ENCODE data around the gene PPM1E.
"Not testable (repeated sequence)": the region's sequence is repeated elsewhere in the genome, so short reads cannot be mapped to it uniquely, and the experiment has no call there.

The PPM1E gene

GRCh38 chr17:58756246-58757161 is 850 bp downstream of the PPM1E start:
- peak; percentile 33 for ATAC-seq (replicated peaks)
- no peaks in the 10 kb centered on the region for H3K9me3 Mint-ChIP-seq
- H3K4me3 Mint-ChIP-seq = peak overlapping the region; percentile 87
- peaks cover 53 to 76% of the 10 kb centered on the region in 2 donors for H3K27me3 Mint-ChIP-seq
- H3K4me1 Mint-ChIP-seq (ENCODE audit: low read depth in 2 of 2) = peaks cover 8 to 14% of the 10 kb centered on the region in 2 donors
- peak overlapping the region in 1 of 2 donors; percentile 8 for H3K27ac Mint-ChIP-seq
- no peaks in the 10 kb centered on the region for H3K36me3 Mint-ChIP-seq (ENCODE audit: insufficient read depth)
- DNase-seq = peak in 1 of 3 experiments; percentile 3

DNA sequence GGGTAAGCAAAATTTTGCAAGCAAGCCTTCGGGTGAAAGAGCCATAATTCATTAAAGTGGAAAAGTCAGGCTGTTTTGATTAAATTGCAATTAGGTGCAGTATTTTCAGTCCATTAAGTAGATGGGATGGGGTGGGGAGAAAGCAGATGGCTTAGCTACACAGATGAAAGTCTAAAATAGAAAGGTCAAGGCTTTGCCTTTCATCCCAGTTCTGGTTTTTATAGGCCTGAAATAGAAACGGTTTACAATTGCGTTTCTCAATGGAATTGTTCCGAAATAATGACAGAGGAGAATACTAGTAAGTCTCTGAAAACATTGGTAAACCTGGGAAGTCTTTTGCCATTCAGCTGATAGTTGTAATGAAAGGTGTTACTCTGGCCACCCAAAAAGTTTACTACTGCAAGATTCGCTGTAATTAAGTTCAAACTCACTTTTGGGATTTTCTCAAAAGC is 1.5 kb downstream of the PPM1E start:
- Mint-ChIP-seq H3K27ac (no peak overlapping the region), H3K27me3 (peaks cover 60 to 76% of the 10 kb centered on the region in 2 donors), H3K4me1 (ENCODE audit: low read depth in 2 of 2) (peaks cover 8 to 14% of the 10 kb centered on the region in 2 donors), H3K4me3 (peak overlapping the region; percentile 87), H3K36me3 (ENCODE audit: insufficient read depth) (no peaks in the 10 kb centered on the region), H3K9me3 (no peaks in the 10 kb centered on the region)
- no peak for ATAC-seq (replicated peaks)
- DNase-seq = no peak

DNA sequence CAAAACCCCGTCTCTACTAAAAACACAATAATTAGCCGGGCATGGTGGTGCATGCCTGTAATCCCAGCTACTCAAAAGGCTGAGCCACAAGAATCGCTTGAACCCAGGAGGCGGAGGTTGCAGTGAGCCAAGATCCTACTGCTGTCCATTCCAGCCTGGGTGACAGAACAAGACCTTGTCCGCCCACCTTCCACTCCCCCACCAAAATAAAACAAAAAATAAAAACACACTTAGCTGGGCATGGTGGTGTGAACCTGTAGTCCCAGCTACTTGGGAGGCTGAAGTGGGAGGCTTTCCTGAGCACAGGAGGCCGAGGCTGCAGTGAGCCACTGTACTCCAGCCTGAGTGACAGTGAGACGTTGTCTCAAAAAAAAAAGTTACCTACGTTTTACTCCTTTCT is 3.2 kb downstream of the PPM1E start:
- Mint-ChIP-seq H3K36me3 (ENCODE audit: insufficient read depth) (no peaks in the 10 kb centered on the region), H3K9me3 (no peaks in the 10 kb centered on the region), H3K4me3 (no peak overlapping the region), H3K27ac (no peak overlapping the region), H3K4me1 (ENCODE audit: low read depth in 2 of 2) (peaks cover 8 to 14% of the 10 kb centered on the region in 2 donors), H3K27me3 (peaks cover 62 to 66% of the 10 kb centered on the region in 2 donors)
- ATAC-seq (replicated peaks) = no peak
- no peak for DNase-seq

DNA sequence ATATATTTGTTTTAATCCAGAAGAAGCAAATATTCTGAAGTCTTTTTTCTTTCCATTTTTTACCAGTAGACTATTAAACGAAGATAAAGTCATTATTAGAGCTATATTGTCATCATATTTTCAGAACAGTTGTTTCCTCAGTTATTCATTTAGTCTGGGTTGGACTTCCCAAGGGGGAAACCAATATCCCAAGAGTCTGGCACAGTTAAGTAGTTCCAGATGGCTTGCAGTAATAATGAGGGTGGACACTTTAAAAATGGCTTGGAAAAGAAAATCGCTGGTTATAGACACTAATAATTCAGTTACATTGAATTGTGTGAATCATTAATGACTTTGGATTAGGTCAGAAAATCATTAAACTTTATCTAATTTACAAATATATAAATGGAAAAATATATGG is 3.9 kb downstream of the PPM1E start:
- no peak overlapping the region for H3K4me3 Mint-ChIP-seq
- peaks cover 60% of the 10 kb centered on the region in 2 donors for H3K27me3 Mint-ChIP-seq
- ATAC-seq (replicated peaks) (no peak), DNase-seq (no peak)
- H3K4me1 Mint-ChIP-seq (ENCODE audit: low read depth in 2 of 2) = peaks cover 8 to 14% of the 10 kb centered on the region in 2 donors
- no peaks in the 10 kb centered on the region for H3K9me3 Mint-ChIP-seq
- no peaks in the 10 kb centered on the region for H3K36me3 Mint-ChIP-seq (ENCODE audit: insufficient read depth)
- H3K27ac Mint-ChIP-seq = no peak overlapping the region

- DNase-seq = no peak
- H3K27ac Mint-ChIP-seq = no peak overlapping the region
- no peak overlapping the region for H3K4me3 Mint-ChIP-seq
- no peaks in the 10 kb centered on the region for H3K36me3 Mint-ChIP-seq (ENCODE audit: insufficient read depth)
- H3K27me3 Mint-ChIP-seq = peaks cover 52 to 58% of the 10 kb centered on the region in 2 donors
- peaks cover 8 to 9% of the 10 kb centered on the region in 2 donors for H3K4me1 Mint-ChIP-seq (ENCODE audit: low read depth in 2 of 2)
- no peak for ATAC-seq (replicated peaks)
- H3K9me3 Mint-ChIP-seq = no peaks in the 10 kb centered on the region
These were observed 4.6 kb downstream of the PPM1E start for GRCh38 chr17:58760248-58760647.

DNA sequence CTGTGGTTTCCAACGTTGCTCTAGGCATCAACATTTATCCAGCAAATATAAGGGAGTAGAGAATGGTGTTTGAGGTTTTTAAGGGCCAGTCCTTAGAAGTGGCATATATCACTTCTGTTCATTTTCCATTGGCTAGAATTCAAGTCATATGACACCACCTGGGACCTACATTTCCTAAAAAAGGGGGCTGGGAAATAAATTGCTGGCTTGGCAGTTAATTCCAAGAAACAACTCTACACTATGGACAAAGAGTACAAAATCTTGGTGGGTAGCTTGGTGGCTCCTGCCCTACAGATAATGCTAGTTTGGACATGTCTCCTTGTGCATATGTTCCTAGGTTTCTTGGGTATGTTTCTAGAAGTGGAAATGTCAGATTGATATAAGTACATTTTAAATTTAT is 7.6 kb downstream of the PPM1E start:
- no peak overlapping the region for H3K27ac Mint-ChIP-seq
- H3K4me1 Mint-ChIP-seq (ENCODE audit: low read depth in 2 of 2) = no peaks in the 10 kb centered on the region
- H3K36me3 Mint-ChIP-seq (ENCODE audit: insufficient read depth) = no peaks in the 10 kb centered on the region
- H3K27me3 Mint-ChIP-seq = peaks cover 36 to 45% of the 10 kb centered on the region in 2 donors
- H3K4me3 Mint-ChIP-seq = no peak overlapping the region
- ATAC-seq (replicated peaks) (no peak), DNase-seq (no peak)
- H3K9me3 Mint-ChIP-seq = no peaks in the 10 kb centered on the region

- Mint-ChIP-seq H3K9me3 (no peaks in the 10 kb centered on the region), H3K27ac (no peak overlapping the region), H3K27me3 (peaks cover 30 to 39% of the 10 kb centered on the region in 2 donors), H3K36me3 (ENCODE audit: insufficient read depth) (no peaks in the 10 kb centered on the region), H3K4me3 (no peak overlapping the region), H3K4me1 (ENCODE audit: low read depth in 2 of 2) (no peaks in the 10 kb centered on the region)
- DNase-seq (no peak), ATAC-seq (replicated peaks) (no peak)
These were observed 8.7 kb downstream of the PPM1E start for GRCh38 chr17:58764373-58764772.

GRCh38 chr17:58778482-58778881 is 22.8 kb downstream of the PPM1E start:
- H3K27me3 Mint-ChIP-seq; H3K9me3 Mint-ChIP-seq; H3K36me3 Mint-ChIP-seq (ENCODE audit: insufficient read depth); H3K4me3 Mint-ChIP-seq; H3K4me1 Mint-ChIP-seq (ENCODE audit: low read depth in 2 of 2); H3K27ac Mint-ChIP-seq; ATAC-seq (replicated peaks); DNase-seq: not testable (repeated sequence)

GRCh38 chr17:58779446-58779845 is 23.8 kb downstream of the PPM1E start:
- Mint-ChIP-seq H3K27me3 (no peaks in the 10 kb centered on the region), H3K9me3 (no peaks in the 10 kb centered on the region), H3K27ac (no peak overlapping the region), H3K4me1 (ENCODE audit: low read depth in 2 of 2) (no peaks in the 10 kb centered on the region), H3K4me3 (no peak overlapping the region), H3K36me3 (ENCODE audit: insufficient read depth) (no peaks in the 10 kb centered on the region)
- no peak for DNase-seq
- ATAC-seq (replicated peaks) = no peak

GRCh38 chr17:58783380-58783779 is 27.7 kb downstream of the PPM1E start:
- ATAC-seq (replicated peaks) (no peak), DNase-seq (no peak)
- Mint-ChIP-seq H3K27me3 (no peaks in the 10 kb centered on the region), H3K27ac (no peak overlapping the region), H3K4me3 (no peak overlapping the region), H3K4me1 (ENCODE audit: low read depth in 2 of 2) (no peaks in the 10 kb centered on the region), H3K36me3 (ENCODE audit: insufficient read depth) (no peaks in the 10 kb centered on the region), H3K9me3 (no peaks in the 10 kb centered on the region)

DNA sequence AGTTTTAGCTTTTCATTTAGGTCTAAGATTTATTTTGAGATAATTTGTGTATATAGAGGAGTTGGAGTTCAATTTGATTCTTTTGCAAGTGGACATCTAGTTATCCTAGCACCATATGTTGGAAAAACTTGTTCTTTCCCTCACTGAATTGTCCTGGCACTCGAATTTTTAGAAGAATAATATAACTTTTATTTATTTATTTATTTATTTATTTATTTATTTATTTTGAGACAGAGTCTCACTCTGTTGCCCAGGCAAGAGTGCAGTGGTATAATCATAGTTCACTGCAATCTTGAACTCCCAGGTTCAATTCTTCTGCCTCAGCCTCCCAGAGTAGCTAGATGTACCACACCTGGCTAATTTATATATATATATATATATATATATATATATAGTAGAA is 29.4 kb downstream of the PPM1E start:
- no peaks in the 10 kb centered on the region for H3K4me1 Mint-ChIP-seq (ENCODE audit: low read depth in 2 of 2)
- no peaks in the 10 kb centered on the region for H3K27me3 Mint-ChIP-seq
- ATAC-seq (replicated peaks) (no peak), DNase-seq (no peak)
- H3K36me3 Mint-ChIP-seq (ENCODE audit: insufficient read depth) = no peaks in the 10 kb centered on the region
- no peak overlapping the region for H3K4me3 Mint-ChIP-seq
- H3K9me3 Mint-ChIP-seq = no peaks in the 10 kb centered on the region
- H3K27ac Mint-ChIP-seq = no peak overlapping the region

DNA sequence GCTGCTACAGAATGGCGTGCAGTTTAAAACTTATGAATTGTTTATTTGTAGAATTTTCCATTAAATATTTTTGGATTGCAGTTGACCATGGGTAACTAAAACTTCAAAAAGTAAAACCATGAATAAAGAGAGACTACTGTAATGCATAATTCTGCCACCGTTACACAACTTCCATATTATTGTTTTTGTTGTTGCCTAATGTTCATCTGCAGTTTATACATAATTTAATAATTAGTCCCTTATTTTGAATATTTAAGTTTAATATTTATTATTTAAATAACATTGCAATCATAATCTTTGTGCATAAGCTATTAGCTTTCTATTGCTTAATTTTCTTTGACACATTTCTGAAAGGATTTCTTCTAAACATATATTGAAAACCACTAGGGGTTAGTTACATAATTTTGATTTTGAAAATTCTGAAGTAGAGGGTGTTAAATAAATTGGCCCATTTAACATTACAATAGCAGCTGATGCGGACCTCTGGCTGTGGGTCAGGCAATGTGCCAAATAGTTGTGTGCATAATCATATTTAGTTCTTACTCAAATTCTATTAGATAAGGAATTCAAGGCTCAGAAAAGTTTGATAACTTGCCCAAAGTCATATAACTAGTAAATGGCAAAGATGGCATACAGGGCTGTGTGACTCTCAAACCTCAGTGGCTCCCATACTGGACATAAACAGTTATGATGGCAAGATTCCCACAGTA is 31.1 kb downstream of the PPM1E start:
- Mint-ChIP-seq H3K36me3 (ENCODE audit: insufficient read depth) (no peaks in the 10 kb centered on the region), H3K4me3 (no peak overlapping the region), H3K9me3 (no peaks in the 10 kb centered on the region), H3K27me3 (no peaks in the 10 kb centered on the region), H3K27ac (no peak overlapping the region), H3K4me1 (ENCODE audit: low read depth in 2 of 2) (no peaks in the 10 kb centered on the region)
- ATAC-seq (replicated peaks) (no peak), DNase-seq (no peak)

GRCh38 chr17:58788199-58788598 is 32.5 kb downstream of the PPM1E start:
- Mint-ChIP-seq H3K4me1 (ENCODE audit: low read depth in 2 of 2) (no peaks in the 10 kb centered on the region), H3K4me3 (no peak overlapping the region), H3K27ac (no peak overlapping the region), H3K27me3 (no peaks in the 10 kb centered on the region), H3K9me3 (no peaks in the 10 kb centered on the region), H3K36me3 (ENCODE audit: insufficient read depth) (no peaks in the 10 kb centered on the region)
- ATAC-seq (replicated peaks) = no peak
- DNase-seq = no peak

DNA sequence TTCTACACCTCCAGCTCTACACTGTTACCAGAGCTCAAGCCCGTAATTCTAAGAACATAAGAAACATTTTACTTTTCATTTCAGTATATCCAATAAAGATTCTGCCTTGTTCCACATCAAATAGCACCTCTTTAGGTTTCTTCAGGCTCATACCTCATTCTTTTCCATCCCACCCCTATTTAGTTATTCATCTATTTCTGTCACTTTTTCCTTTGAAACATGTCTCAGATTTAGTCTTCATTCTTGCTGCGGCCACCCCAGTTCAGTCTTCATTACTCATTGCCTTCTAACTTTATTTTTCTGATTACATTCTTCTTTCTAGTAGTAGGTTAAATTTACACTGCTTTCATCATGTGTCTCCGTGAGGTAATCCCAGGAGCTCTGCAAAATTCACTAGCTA is 33.5 kb downstream of the PPM1E start:
- Mint-ChIP-seq H3K27me3 (peaks cover 0 to under 1% of the 10 kb centered on the region in 2 donors), H3K4me3 (no peak overlapping the region), H3K4me1 (ENCODE audit: low read depth in 2 of 2) (no peaks in the 10 kb centered on the region), H3K27ac (no peak overlapping the region), H3K36me3 (ENCODE audit: insufficient read depth) (no peaks in the 10 kb centered on the region), H3K9me3 (no peaks in the 10 kb centered on the region)
- DNase-seq (no peak), ATAC-seq (replicated peaks) (no peak)

Measured in effector memory CD8-positive, alpha-beta T cell (primary cell).